ENCODE measurements around the gene RAVER1.
"Not testable (repeated sequence)": the region's sequence is repeated elsewhere in the genome, so short reads cannot be mapped to it uniquely, and the experiment has no call there.

RAVER1 gene

GRCh38 chr19:10283301-10284064 lies 49.8 kb downstream of the RAVER1 start:
- no peak for ATAC-seq
- no peak overlapping the region for H3K4me3 Mint-ChIP-seq
- H3K4me1 Mint-ChIP-seq, result peaks cover 38% of the 10 kb centered on the region
- H3K9me3 Mint-ChIP-seq, result no peaks in the 10 kb centered on the region
- peaks cover 8% of the 10 kb centered on the region for H3K27me3 Mint-ChIP-seq
- H3K36me3 Mint-ChIP-seq (ENCODE audit: low read depth), result peaks cover 49% of the 10 kb centered on the region
- no peak overlapping the region for H3K27ac Mint-ChIP-seq
- DNase-seq, result no peak

DNA sequence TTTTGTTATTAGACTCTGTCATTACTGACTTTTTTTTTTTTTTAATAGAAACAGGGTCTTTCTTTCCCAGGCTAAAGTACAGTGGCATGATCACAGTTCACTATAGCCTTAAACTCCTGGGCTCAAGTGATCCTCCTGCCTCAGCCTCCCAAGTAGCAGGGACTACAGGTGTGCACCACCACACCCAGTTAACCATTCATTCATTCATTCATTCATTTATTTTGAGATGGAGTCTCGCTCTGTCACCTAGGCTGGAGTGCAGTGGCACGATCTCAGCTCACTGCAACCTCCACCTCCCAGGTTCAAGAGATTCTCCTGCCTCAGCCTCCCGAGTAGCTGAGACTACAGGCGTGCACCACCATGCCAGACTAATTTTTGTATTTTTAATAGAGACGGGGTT lies 51.3 kb downstream of the RAVER1 start:
- Mint-ChIP-seq H3K36me3 (ENCODE audit: low read depth) (peaks cover 57% of the 10 kb centered on the region), H3K4me1 (peaks cover 35% of the 10 kb centered on the region)
- H3K4me3 Mint-ChIP-seq, H3K9me3 Mint-ChIP-seq, ATAC-seq, H3K27me3 Mint-ChIP-seq, H3K27ac Mint-ChIP-seq, DNase-seq: not testable (repeated sequence)

GRCh38 chr19:10279737-10280442 lies 53.4 kb downstream of the RAVER1 start:
- DNase-seq (no peak), ATAC-seq (no peak)
- Mint-ChIP-seq H3K36me3 (ENCODE audit: low read depth) (peaks cover 47% of the 10 kb centered on the region), H3K4me3 (no peak overlapping the region), H3K9me3 (no peaks in the 10 kb centered on the region), H3K4me1 (peaks cover 24% of the 10 kb centered on the region), H3K27ac (no peak overlapping the region), H3K27me3 (no peaks in the 10 kb centered on the region)

DNA sequence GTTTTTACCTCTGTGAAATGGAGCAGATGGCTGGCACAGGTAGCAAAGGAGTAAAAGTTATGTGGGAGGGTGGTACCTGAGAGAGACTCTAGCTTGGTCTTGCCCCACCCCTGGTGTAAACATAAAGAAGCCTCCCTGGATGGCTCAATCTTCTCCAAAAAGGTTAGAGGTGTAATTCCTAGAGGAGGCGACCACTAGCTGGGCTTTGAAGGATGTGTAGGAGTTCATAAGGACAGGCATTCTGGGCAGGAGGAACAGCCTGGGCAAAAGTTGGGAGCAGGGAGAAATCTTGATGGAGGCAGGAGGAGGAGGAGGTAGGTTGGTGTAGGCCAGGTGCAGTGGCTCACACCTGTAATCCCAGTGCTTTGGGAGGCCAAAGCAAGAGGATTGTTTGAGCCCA lies 54.4 kb downstream of the RAVER1 start:
- no peak for ATAC-seq
- DNase-seq, result no peak
- H3K9me3 Mint-ChIP-seq, result no peaks in the 10 kb centered on the region
- H3K4me1 Mint-ChIP-seq, result peaks cover 31% of the 10 kb centered on the region
- no peak overlapping the region for H3K27ac Mint-ChIP-seq
- H3K36me3 Mint-ChIP-seq (ENCODE audit: low read depth), result peaks cover 46% of the 10 kb centered on the region
- no peaks in the 10 kb centered on the region for H3K27me3 Mint-ChIP-seq
- H3K4me3 Mint-ChIP-seq, result no peak overlapping the region

DNA sequence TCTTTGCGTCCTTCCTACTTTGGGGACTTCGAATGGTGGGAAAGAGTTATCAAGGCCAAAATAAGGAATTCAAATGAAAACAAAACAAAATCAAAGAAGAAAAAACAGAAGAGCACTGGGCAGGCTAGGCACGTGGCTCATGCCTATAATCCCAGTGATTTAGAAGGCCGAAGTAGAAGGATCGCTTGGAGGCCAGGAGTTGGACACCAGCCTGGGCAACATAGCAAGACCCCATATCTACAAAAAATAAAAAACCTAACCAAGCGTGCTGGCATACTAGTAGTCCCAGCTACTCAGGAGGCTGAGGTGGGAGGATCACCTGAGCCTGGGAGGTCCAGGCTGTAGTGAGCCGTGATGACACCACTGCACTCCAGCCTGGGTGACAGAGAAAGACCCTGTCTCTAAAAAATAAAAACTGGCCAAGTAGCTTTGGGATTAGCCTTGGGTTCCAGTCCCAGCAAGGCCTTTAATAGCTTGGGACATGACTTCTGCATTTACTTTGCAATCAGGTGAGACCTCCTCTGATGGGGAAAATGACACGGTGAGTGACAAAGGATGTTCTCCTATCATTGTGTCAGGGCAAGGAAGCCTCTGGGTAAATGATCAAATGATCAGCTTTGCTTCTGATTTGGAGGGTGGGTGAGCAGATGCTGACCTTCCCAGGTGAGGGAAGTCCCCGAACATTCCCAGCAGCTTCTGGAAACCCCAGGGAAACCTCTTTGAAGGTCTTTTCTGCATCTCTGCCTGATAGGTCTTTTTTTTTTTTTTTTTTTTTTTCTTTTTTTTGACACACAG lies 55.3 kb downstream of the RAVER1 start:
- Mint-ChIP-seq H3K27me3 (no peaks in the 10 kb centered on the region), H3K36me3 (ENCODE audit: low read depth) (peaks cover 42% of the 10 kb centered on the region), H3K4me1 (peaks cover 31% of the 10 kb centered on the region), H3K9me3 (no peaks in the 10 kb centered on the region), H3K27ac (no peak overlapping the region), H3K4me3 (no peak overlapping the region)
- DNase-seq (no peak), ATAC-seq (no peak)

DNA sequence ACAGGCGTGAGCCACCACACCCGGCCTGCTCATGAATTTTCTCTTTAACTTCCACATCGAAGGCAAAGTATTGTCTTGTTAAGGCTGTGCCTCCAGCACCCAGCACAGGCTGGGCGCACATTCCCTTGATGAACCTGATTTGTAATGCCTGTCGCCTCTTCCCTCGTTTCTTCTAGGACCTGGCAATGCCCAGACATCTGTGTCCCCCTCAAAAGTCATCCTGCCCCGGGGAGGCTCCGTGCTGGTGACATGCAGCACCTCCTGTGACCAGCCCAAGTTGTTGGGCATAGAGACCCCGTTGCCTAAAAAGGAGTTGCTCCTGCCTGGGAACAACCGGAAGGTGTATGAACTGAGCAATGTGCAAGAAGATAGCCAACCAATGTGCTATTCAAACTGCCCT lies 58.7 kb downstream of the RAVER1 start:
- H3K36me3 Mint-ChIP-seq (ENCODE audit: low read depth), result peaks cover 38% of the 10 kb centered on the region
- ATAC-seq (no peak), DNase-seq (no peak)
- H3K9me3 Mint-ChIP-seq, result no peaks in the 10 kb centered on the region
- H3K27me3 Mint-ChIP-seq, result no peaks in the 10 kb centered on the region
- H3K4me3 Mint-ChIP-seq, result peak overlapping the region; percentile 33
- H3K4me1 Mint-ChIP-seq, result peaks cover 55% of the 10 kb centered on the region
- H3K27ac Mint-ChIP-seq, result no peak overlapping the region

- H3K4me3 Mint-ChIP-seq, result peak overlapping the region; percentile 85
- peak overlapping the region; percentile 89 for H3K27ac Mint-ChIP-seq
- peak; percentile 57 for DNase-seq
- peaks cover 22% of the 10 kb centered on the region for H3K36me3 Mint-ChIP-seq (ENCODE audit: low read depth)
- no peaks in the 10 kb centered on the region for H3K9me3 Mint-ChIP-seq
- no peaks in the 10 kb centered on the region for H3K27me3 Mint-ChIP-seq
- ATAC-seq, result no peak
- peaks cover 45% of the 10 kb centered on the region for H3K4me1 Mint-ChIP-seq
Measured at GRCh38 chr19:10271543-10272086, 61.7 kb downstream of the RAVER1 start.

DNA sequence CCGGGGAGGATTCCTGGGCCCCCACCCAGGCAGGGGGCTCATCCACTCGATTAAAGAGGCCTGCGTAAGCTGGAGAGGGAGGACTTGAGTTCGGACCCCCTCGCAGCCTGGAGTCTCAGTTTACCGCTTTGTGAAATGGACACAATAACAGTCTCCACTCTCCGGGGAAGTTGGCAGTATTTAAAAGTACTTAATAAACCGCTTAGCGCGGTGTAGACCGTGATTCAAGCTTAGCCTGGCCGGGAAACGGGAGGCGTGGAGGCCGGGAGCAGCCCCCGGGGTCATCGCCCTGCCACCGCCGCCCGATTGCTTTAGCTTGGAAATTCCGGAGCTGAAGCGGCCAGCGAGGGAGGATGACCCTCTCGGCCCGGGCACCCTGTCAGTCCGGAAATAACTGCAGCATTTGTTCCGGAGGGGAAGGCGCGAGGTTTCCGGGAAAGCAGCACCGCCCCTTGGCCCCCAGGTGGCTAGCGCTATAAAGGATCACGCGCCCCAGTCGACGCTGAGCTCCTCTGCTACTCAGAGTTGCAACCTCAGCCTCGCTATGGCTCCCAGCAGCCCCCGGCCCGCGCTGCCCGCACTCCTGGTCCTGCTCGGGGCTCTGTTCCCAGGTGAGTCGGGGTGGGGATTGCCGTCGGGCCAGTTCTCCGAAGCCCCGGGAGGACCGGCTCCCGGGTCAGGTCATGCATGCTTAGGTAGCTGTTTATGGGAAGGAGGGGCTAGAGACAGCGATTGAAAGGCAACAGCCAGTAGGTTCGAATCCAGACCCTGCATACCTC lies 62.5 kb downstream of the RAVER1 start, which contains the start of gene ICAM1:
TSS of gene ICAM1 (plus strand) at position 505 of the 779 bp plus-strand sequence. CDS start at position 545, 40 bp downstream.
- peak within 1 kb of the TSS; percentile 85 for H3K4me3 Mint-ChIP-seq

DNA sequence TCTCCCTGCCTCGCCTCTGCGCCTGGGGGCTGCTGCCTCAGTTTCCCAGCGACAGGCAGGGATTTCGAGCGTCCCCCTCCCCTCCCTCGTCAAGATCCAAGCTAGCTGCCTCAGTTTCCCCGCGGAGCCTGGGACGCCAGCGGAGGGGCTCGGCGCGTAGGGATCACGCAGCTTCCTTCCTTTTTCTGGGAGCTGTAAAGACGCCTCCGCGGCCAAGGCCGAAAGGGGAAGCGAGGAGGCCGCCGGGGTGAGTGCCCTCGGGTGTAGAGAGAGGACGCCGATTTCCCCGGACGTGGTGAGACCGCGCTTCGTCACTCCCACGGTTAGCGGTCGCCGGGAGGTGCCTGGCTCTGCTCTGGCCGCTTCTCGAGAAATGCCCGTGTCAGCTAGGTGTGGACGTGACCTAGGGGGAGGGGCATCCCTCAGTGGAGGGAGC lies 63.1 kb downstream of the RAVER1 start:
- Mint-ChIP-seq H3K27me3 (no peaks in the 10 kb centered on the region), H3K4me1 (peaks cover 43% of the 10 kb centered on the region), H3K4me3 (peak overlapping the region; percentile 85), H3K27ac (peak overlapping the region; percentile 89), H3K9me3 (no peaks in the 10 kb centered on the region), H3K36me3 (ENCODE audit: low read depth) (peaks cover 19% of the 10 kb centered on the region)
- DNase-seq, result peak; percentile 87
- peak; percentile 73 for ATAC-seq

More for the DNA sequence above, 62.5 kb downstream of the RAVER1 start, which contains the start of gene ICAM1:
- Mint-ChIP-seq H3K4me1 (peaks cover 45% of the 10 kb centered on the region), H3K27me3 (no peaks in the 10 kb centered on the region), H3K27ac (peak within 1 kb of the TSS; percentile 89), H3K36me3 (ENCODE audit: low read depth) (peaks cover 22% of the 10 kb centered on the region), H3K9me3 (no peaks in the 10 kb centered on the region)
- peak; percentile 84 for DNase-seq
- peak; percentile 66 for ATAC-seq

- H3K4me3 Mint-ChIP-seq, result peak overlapping the region; percentile 85
- H3K4me1 Mint-ChIP-seq, result peaks cover 37% of the 10 kb centered on the region
- peak overlapping the region; percentile 89 for H3K27ac Mint-ChIP-seq
- DNase-seq (peak; percentile 94), ATAC-seq (peak; percentile 65)
- peaks cover 13% of the 10 kb centered on the region for H3K36me3 Mint-ChIP-seq (ENCODE audit: low read depth)
- H3K9me3 Mint-ChIP-seq, result no peaks in the 10 kb centered on the region
- H3K27me3 Mint-ChIP-seq, result no peaks in the 10 kb centered on the region
Measured at GRCh38 chr19:10269333-10270179, 63.8 kb downstream of the RAVER1 start.

- peaks cover 8% of the 10 kb centered on the region for H3K36me3 Mint-ChIP-seq (ENCODE audit: low read depth)
- H3K27ac Mint-ChIP-seq, result no peak overlapping the region
- H3K4me3 Mint-ChIP-seq, result no peak overlapping the region
Measured at GRCh38 chr19:10268071-10268470, 65.3 kb downstream of the RAVER1 start.

GRCh38 chr19:10266706-10267105 lies 66.6 kb downstream of the RAVER1 start:
- Mint-ChIP-seq H3K4me3 (no peak overlapping the region), H3K36me3 (ENCODE audit: low read depth) (peaks cover under 1% of the 10 kb centered on the region), H3K4me1 (peaks cover 22% of the 10 kb centered on the region), H3K9me3 (no peaks in the 10 kb centered on the region), H3K27ac (no peak overlapping the region), H3K27me3 (no peaks in the 10 kb centered on the region)
- ATAC-seq (no peak), DNase-seq (no peak)

More at GRCh38 chr19:10268071-10268470, 65.3 kb downstream of the RAVER1 start:
- DNase-seq (no peak), ATAC-seq (no peak)
- Mint-ChIP-seq H3K27me3 (no peaks in the 10 kb centered on the region), H3K9me3 (no peaks in the 10 kb centered on the region), H3K4me1 (peaks cover 33% of the 10 kb centered on the region)
